Stomach (tissue), 4 donors: ENCODE results near the gene COPG1.

Experiments used
- EP300 ChIP-seq: sonication (generic); formaldehyde crosslinking; IDR thresholded peaks from one replicate; pipeline ENCODE4 v1.6.1; 2017; ENCODE audit warnings: antibody characterized with exemption
- POLR2AphosphoS5 ChIP-seq, 3 donors: sonication (generic); formaldehyde crosslinking; IDR thresholded peaks; one replicate each; pipeline ENCODE4 v1.6.1; 2016; ENCODE audit warnings: antibody characterized with exemption in 3 of 3
- TF ChIP-seq, protein P1 (sequence below), 7 experiments: fragments of 450-650 bp in 4 of 7; fragments of 200-600 bp in 3 of 7; sonication (generic) in 3 of 7; IDR thresholded peaks; one replicate each; pipeline ENCODE4 v1.5.1; 2016 to 2019; ENCODE audit warnings: antibody characterized with exemption in 7 of 7, control low read depth in 2 of 7, mild to moderate bottlenecking in 1 of 7

DNA sequence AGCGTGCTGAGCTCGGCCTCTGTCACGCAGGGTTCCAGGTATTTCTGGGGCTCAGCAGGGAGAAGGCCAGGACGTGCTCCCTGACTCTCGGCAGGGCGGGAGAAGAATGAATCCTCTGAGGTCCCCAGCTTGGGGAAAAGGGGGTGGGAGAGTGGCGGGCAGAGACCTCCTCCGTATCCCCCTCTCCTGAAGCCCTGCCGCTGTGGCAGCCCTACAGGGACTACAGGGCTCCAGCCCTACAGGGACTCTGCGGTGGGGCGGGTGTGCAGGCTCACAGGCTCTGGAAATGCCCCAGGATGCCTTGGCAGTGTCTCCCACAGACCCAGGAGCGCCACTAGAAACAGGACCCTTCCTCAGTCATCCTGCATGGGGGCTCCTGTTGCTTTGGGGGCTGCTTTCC is 75.4 kb downstream of the COPG1 start:
- TF ChIP-seq, protein P1, sequence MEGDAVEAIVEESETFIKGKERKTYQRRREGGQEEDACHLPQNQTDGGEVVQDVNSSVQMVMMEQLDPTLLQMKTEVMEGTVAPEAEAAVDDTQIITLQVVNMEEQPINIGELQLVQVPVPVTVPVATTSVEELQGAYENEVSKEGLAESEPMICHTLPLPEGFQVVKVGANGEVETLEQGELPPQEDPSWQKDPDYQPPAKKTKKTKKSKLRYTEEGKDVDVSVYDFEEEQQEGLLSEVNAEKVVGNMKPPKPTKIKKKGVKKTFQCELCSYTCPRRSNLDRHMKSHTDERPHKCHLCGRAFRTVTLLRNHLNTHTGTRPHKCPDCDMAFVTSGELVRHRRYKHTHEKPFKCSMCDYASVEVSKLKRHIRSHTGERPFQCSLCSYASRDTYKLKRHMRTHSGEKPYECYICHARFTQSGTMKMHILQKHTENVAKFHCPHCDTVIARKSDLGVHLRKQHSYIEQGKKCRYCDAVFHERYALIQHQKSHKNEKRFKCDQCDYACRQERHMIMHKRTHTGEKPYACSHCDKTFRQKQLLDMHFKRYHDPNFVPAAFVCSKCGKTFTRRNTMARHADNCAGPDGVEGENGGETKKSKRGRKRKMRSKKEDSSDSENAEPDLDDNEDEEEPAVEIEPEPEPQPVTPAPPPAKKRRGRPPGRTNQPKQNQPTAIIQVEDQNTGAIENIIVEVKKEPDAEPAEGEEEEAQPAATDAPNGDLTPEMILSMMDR (IDR thresholded peaks at IDR 0.05) = no peak
- no peak for TF ChIP-seq POLR2AphosphoS5 (IDR thresholded peaks at IDR 0.05)
- TF ChIP-seq EP300 = no peak
